GM12878 (cell line): ENCODE results near the gene SHC2. TPM values are rescaled to one million over a fixed set of nuclear protein-coding genes. Genes with fewer than 3 reads are reported as not detected.
A peak's percentile ranks its signal among the peaks of the same experiment; 100 is the strongest.

Source experiments
- ATAC-seq: fragments of 200-7000 bp; cut with Tn5 transposase; 3 replicates; pipeline ENCODE4 v1.9.1; 2020; ENCODE audit warnings: mild to moderate bottlenecking, moderate library complexity
- BruUV-seq: library from RNA; stranded (reverse); fragments of 400-500 nt; replicated peaks from 2 replicates; lab custom pipeline; 2021; lab: Mats Ljungman, UMichigan
- CTCF ChIA-PET: fragments of 300-600 bp; sonication (Branson Sonifier 250); formaldehyde crosslinking; extraction: SDS; loops from one replicate; lab custom pipeline; 2021; ENCODE audit warnings: inconsistent platforms; lab: Yijun Ruan, JAX
- POLR2A ChIA-PET: fragments of 350-600 bp; formaldehyde crosslinking; extraction: SDS; loops from one replicate; lab custom pipeline; 2021; ENCODE audit warnings: inconsistent platforms; lab: Charles Lee
- RAD21 ChIA-PET: fragments of 300-600 bp; sonication (Branson Sonifier 250); formaldehyde crosslinking; loops from one replicate; lab custom pipeline; 2023; ENCODE audit warnings: antibody characterized with exemption; ENCODE audit not compliant: unreplicated experiment; lab: Charles Lee
- SMC1A ChIA-PET: fragments of 300-600 bp; sonication (Branson Sonifier 250); formaldehyde crosslinking; loops from one replicate; lab custom pipeline; 2023; ENCODE audit not compliant: unreplicated experiment, uncharacterized antibody; lab: Charles Lee
- DNase-seq: peaks from one replicate; pipeline ENCODE4 v3.0.0-alpha.2; 2011; ENCODE audit warnings: low read depth, low spot score
- FAIRE-seq: peaks from 3 replicates; lab custom pipeline; 2011; peaks lifted over from hg19 to GRCh38; lab: Jason Lieb, UNC
- H2AFZ ChIP-seq: 2 replicates; pipeline ENCODE4 v1.6.0; 2011; ENCODE audit warnings: low read depth, low read length, control low read depth; ENCODE audit not compliant: control insufficient read depth
- H3K27ac ChIP-seq: 2 replicates; pipeline ENCODE4 v1.5.1; 2011; ENCODE audit warnings: control low read depth; ENCODE audit not compliant: control insufficient read depth, insufficient read depth
- H3K27me3 ChIP-seq, 2 experiments: replicated peaks in 1 of 2; 2 replicates each; pipeline versions ENCODE4 v1.6.0 to v1.6.1; 2011; ENCODE audit warnings: low read length in 1 of 2; ENCODE audit not compliant: control insufficient read depth in 2 of 2, insufficient read depth in 2 of 2
- H3K36me3 ChIP-seq, 2 experiments: 2 replicates each; pipeline ENCODE4 v1.5.1; 2011; ENCODE audit warnings: low read length in 1 of 2; ENCODE audit not compliant: control insufficient read depth in 2 of 2, insufficient read depth in 2 of 2
- H3K4me1 ChIP-seq: 2 replicates; pipeline ENCODE4 v1.6.1; 2011; ENCODE audit warnings: mild to moderate bottlenecking, low read length, moderate library complexity, mixed read lengths; ENCODE audit not compliant: control insufficient read depth, insufficient read depth
- H3K4me2 ChIP-seq: 2 replicates; pipeline ENCODE4 v1.6.0; 2011; ENCODE audit warnings: control low read depth; ENCODE audit not compliant: control insufficient read depth, insufficient read depth
- H3K4me3 ChIP-seq: fragments of 200-600 bp; sonication (generic); 2 replicates; pipeline ENCODE4 v1.5.1; 2016
- H3K79me2 ChIP-seq: 2 replicates; pipeline ENCODE4 v1.6.0; 2011; ENCODE audit warnings: low read length; ENCODE audit not compliant: control insufficient read depth, insufficient read depth
- H3K9ac ChIP-seq: 2 replicates; pipeline ENCODE4 v1.8.0; 2011; ENCODE audit warnings: low read length, control low read depth, mixed read lengths; ENCODE audit not compliant: control insufficient read depth, insufficient read depth
- H3K9me3 ChIP-seq: replicated peaks from 3 replicates; pipeline ENCODE4 v1.5.1; 2011; ENCODE audit warnings: mild to moderate bottlenecking, low read length; ENCODE audit not compliant: control insufficient read depth, insufficient read depth
- H4K20me1 ChIP-seq: 2 replicates; pipeline ENCODE4 v1.6.0; 2011; ENCODE audit not compliant: control insufficient read depth, insufficient read depth
- BCLAF1 ChIP-seq: fragments of 450-650 bp; IDR thresholded peaks from 2 replicates; pipeline ENCODE4 v1.6.1; 2017; ENCODE audit warnings: antibody characterized with exemption, mild to moderate bottlenecking, moderate library complexity
- PAX5 ChIP-seq: IDR thresholded peaks from 2 replicates; pipeline ENCODE4 v1.6.1; 2011; ENCODE audit warnings: low read depth, low read length, borderline replicate concordance
- WGBS: methylation state at CpG from one replicate; pipeline ENCODE4 v1.1.6; 2016; ENCODE audit warnings: low lambda C conversion rate; ENCODE audit not compliant: insufficient replicate concordance, insufficient coverage; ENCODE audit errors: missing lambda C conversion rate; 5-methylcytosine and 5-hydroxymethylcytosine counted together
- in situ Hi-C: fragments of 300-500 bp; cut with MboI; formaldehyde crosslinking; loops from 9 replicates; pipeline ENCODE4 v1.14.3; 2018; ENCODE audit warnings: mixed read lengths
- intact Hi-C: fragments of 100-400 bp; cut with micrococcal nuclease; formaldehyde crosslinking; loops from one replicate; pipeline ENCODE4 v1.14.2; 2022; ENCODE audit not compliant: unreplicated experiment
- polyA plus RNA-seq, 11 experiments: library from polyadenylated mRNA; depleted of rRNA in 4 of 11; unstranded in 6 of 11; stranded (reverse) in 5 of 11; fragments of >200 nt; fragmentation: Nextera tagmentation in 4 of 11; fragmentation: Illumina TruSeq in 1 of 11; extraction: Ambion mirVana in 4 of 11; extraction: Trizol in 1 of 11; gene quantifications; 1 replicate in 1 of 11; 2 replicates in 10 of 11; pipeline versions ENCODE4 v1.2.1 to v1.2.3, GENCODE V29; 2011 to 2016; ENCODE audit warnings: inconsistent platforms in 2 of 11, missing spikeins in 2 of 11, low read depth in 1 of 11
- total RNA-seq, 4 experiments: library from RNA; depleted of rRNA in 3 of 4; stranded (reverse); fragments of >200 nt in 3 of 4; fragmentation: Illumina TruSeq in 1 of 4; extraction: Trizol in 1 of 4; gene quantifications; 2 replicates each; pipeline versions ENCODE4 v1.2.1 to v1.2.3, GENCODE V29; 2013 to 2021

SHC2 gene
- total and polyA plus RNA-seq, 10 of the 15 experiments (the other 5 are each of a cell fraction or from before 2014, with no cell fraction given), result 0.08 TPM; not detected in 9

DNA sequence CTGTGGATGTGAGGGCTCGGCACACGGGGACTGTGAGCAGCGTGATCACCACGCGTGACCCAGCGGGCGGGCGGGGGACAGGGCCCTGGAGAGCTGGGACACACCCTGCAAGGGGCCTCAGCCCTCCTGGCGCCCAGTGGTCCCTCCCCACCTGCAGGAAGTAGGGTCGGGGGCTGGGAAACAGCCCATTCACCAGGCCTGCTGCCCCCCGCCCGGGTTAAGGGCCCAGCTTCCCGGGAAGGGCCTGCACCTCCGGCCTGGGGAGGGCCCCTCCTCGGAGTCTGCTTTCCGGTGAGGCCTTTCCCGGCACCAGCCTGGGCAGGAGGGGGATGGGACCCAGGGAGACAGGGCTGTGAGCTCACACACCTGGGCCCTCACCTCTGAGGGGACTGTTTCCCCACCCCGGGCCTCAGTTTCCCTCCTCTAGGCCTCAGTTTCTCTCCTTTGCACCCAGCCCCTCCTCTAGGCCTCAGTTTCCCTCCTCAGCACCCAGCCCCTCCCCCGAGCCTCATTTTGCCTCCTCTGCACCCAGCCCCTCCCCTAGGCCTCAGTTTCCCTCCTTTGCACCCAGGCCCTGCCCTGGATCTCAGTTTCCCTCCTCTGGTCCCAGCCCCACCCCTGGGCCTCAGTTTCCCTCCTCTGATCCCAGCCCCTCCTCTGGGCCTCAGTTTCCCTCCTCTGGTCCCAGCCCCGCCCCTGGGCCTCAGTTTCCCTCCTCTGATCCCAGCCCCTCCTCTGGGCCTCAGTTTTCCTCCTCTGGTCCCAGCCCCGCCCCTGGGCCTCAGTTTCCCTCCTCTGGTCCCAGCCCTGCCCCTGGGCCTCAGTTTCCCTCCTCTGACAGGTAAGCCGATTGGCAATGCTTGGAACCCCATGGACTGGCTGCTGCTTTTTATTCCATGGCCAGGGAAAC is 33.6 kb upstream of the SHC2 start:
- Histone ChIP-seq H3K4me1 (no peaks in the 10 kb centered on the region; the same call in 1 of the 2 replicates), H3K79me2 (no peaks in the 10 kb centered on the region), H3K9ac (no peak overlapping the region), H3K27ac (no peak overlapping the region), H3K36me3 (no peaks in the 10 kb centered on the region), H2AFZ (no peak overlapping the region), H3K4me2 (no peak overlapping the region), H4K20me1 (no peaks in the 10 kb centered on the region), H3K9me3 (no peaks in the 10 kb centered on the region; the same call in 2 of the 3 replicates), H3K27me3 (no peaks in the 10 kb centered on the region; a peak in 1 of 4 replicates), H3K4me3 (no peak overlapping the region)
- intact Hi-C loops (no loop called here), in situ Hi-C loops (no loop called here)
- WGBS, result 61% methylated on average over 16 of the region's 22 CpGs
- FAIRE-seq, result no peak
- DNase-seq, result no peak
- RAD21 ChIA-PET, result no interaction called here
- POLR2A ChIA-PET, result no interaction called here
- no peak for ATAC-seq
- CTCF ChIA-PET, result interaction anchor here (2.8 kb wide), 1 partner anchor 12 kb away, joined by 12 read pairs; no protein-coding TSS in a partner anchor
- no peak for TF ChIP-seq BCLAF1
- peak; percentile 33; the same call in 1 of the 2 replicates for TF ChIP-seq PAX5
- SMC1A ChIA-PET, result no interaction called here
- BruUV-seq, result no TSS peak
